ENCODE measurements around the gene HOXD12.

DNA sequence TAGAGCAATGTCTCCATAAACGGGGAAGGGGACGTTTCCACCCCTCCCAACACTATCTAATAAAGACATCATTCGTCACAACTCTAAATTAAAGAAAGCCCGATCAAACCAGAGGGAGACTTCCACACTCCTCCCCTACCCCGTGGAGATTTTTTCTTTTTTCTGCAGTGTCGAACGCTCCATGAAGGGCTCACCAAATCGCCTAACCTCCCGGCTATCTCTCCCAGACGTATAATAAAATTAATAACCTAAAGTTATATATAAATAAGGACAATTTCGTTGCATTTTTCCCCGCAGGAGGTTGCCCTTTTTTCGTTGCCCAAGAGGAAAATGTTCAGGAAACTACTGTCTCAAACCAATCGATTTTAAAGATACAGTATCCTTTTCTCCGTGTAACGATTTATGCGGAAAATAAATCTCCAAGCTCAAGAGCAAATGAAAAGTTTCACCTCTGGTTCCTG is 18.2 kb upstream of the HOXD12 start:
- TF ChIP-seq, protein P1, sequence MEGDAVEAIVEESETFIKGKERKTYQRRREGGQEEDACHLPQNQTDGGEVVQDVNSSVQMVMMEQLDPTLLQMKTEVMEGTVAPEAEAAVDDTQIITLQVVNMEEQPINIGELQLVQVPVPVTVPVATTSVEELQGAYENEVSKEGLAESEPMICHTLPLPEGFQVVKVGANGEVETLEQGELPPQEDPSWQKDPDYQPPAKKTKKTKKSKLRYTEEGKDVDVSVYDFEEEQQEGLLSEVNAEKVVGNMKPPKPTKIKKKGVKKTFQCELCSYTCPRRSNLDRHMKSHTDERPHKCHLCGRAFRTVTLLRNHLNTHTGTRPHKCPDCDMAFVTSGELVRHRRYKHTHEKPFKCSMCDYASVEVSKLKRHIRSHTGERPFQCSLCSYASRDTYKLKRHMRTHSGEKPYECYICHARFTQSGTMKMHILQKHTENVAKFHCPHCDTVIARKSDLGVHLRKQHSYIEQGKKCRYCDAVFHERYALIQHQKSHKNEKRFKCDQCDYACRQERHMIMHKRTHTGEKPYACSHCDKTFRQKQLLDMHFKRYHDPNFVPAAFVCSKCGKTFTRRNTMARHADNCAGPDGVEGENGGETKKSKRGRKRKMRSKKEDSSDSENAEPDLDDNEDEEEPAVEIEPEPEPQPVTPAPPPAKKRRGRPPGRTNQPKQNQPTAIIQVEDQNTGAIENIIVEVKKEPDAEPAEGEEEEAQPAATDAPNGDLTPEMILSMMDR (IDR thresholded peaks at IDR 0.05; ENCODE audit: poor library complexity, severe bottlenecking) = no peak
- TF ChIP-seq POLR2AphosphoS5 (IDR thresholded peaks at IDR 0.05) (peak; percentile 53), TAF1 (IDR thresholded peaks at IDR 0.05; ENCODE audit: low read depth) (no peak), EZH2 (IDR thresholded peaks at IDR 0.05; ENCODE audit: borderline replicate concordance, insufficient read depth, low read length, poor library complexity, severe bottlenecking) (no peak)

Data from neural cell (in vitro differentiated cells).